ENCODE results near the gene SEBOX. TPM values are rescaled to one million over a fixed set of nuclear protein-coding genes. Genes with fewer than 3 reads are reported as not detected.

The SEBOX gene
- total RNA-seq, 1 donor from 2014 or later = not detected

GRCh38 chr17:28399808-28400207 is 34.8 kb upstream of the SEBOX start:
- intact Hi-C loops (cut with micrococcal nuclease) = no loop called here
- H3K36me3 Mint-ChIP-seq (ENCODE audit: low read depth) = peaks cover 12% of the 10 kb centered on the region
- H3K4me3 Mint-ChIP-seq (ENCODE audit: low read depth) = no peak overlapping the region
- no peak for DNase-seq (ENCODE audit: low spot score)
- no peaks in the 10 kb centered on the region for H3K27me3 Mint-ChIP-seq (ENCODE audit: low read depth)
- no peaks in the 10 kb centered on the region for H3K9me3 Mint-ChIP-seq
- H3K4me1 Mint-ChIP-seq (ENCODE audit: low read depth) = peaks cover 1% of the 10 kb centered on the region
- no peak overlapping the region for H3K27ac Mint-ChIP-seq

- intact Hi-C loops (cut with micrococcal nuclease) = no loop called here
- Mint-ChIP-seq H3K27ac (no peak overlapping the region), H3K36me3 (ENCODE audit: low read depth) (peaks cover 19% of the 10 kb centered on the region), H3K4me1 (ENCODE audit: low read depth) (no peaks in the 10 kb centered on the region), H3K27me3 (ENCODE audit: low read depth) (no peaks in the 10 kb centered on the region), H3K4me3 (ENCODE audit: low read depth) (no peak overlapping the region), H3K9me3 (no peaks in the 10 kb centered on the region)
- no peak for DNase-seq (ENCODE audit: low spot score)
These were observed 33.4 kb upstream of the SEBOX start for GRCh38 chr17:28398280-28398981.

GRCh38 chr17:28397687-28398279 is 32.8 kb upstream of the SEBOX start:
- intact Hi-C loops (cut with micrococcal nuclease) = no loop called here
- Mint-ChIP-seq H3K9me3 (no peaks in the 10 kb centered on the region), H3K36me3 (ENCODE audit: low read depth) (peaks cover 19% of the 10 kb centered on the region), H3K4me1 (ENCODE audit: low read depth) (no peaks in the 10 kb centered on the region), H3K27ac (no peak overlapping the region), H3K4me3 (ENCODE audit: low read depth) (no peak overlapping the region), H3K27me3 (ENCODE audit: low read depth) (no peaks in the 10 kb centered on the region)
- no peak for DNase-seq (ENCODE audit: low spot score)

- H3K4me1 Mint-ChIP-seq (ENCODE audit: low read depth) = no peaks in the 10 kb centered on the region
- intact Hi-C loops (cut with micrococcal nuclease) = no loop called here
- no peaks in the 10 kb centered on the region for H3K9me3 Mint-ChIP-seq
- H3K27ac Mint-ChIP-seq = no peak overlapping the region
- H3K4me3 Mint-ChIP-seq (ENCODE audit: low read depth) = no peak overlapping the region
- no peaks in the 10 kb centered on the region for H3K27me3 Mint-ChIP-seq (ENCODE audit: low read depth)
- H3K36me3 Mint-ChIP-seq (ENCODE audit: low read depth) = peaks cover 22% of the 10 kb centered on the region
- no peak for DNase-seq (ENCODE audit: low spot score)
These were observed 32.3 kb upstream of the SEBOX start for GRCh38 chr17:28397275-28397674.

DNA sequence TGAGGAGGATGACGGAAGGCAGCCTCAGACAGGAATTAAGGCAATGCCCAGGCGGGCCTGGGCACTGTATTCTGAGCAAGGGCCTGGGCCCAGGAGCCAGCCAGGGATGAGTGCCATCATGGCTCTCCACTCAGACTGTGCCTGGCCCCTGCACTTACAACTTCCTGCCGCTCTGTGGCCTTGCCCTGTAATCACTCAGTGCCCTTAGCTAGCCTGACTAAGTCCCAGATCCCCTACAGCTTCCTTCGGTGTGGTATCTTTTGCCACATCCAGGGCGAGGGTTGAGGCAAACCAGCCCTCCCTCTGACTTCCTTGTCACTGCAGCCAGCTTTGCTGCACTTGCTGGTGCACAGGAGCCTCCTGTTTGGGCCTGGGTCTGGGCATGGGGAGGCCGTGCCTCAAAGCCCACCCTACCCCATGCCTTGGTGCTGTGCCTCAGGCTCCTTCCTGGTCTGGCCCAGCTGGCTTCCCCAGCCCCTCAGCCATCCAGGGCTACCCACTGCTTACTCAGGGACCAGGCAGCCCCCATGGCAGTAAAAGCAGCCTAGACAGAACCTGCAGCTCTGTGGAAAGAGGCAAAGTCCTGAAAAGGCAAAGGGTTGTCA is 31.7 kb upstream of the SEBOX start:
- intact Hi-C loops (cut with micrococcal nuclease) = no loop called here
- Mint-ChIP-seq H3K4me1 (ENCODE audit: low read depth) (no peaks in the 10 kb centered on the region), H3K27ac (no peak overlapping the region), H3K36me3 (ENCODE audit: low read depth) (peaks cover 23% of the 10 kb centered on the region), H3K27me3 (ENCODE audit: low read depth) (no peaks in the 10 kb centered on the region), H3K4me3 (ENCODE audit: low read depth) (no peak overlapping the region), H3K9me3 (no peaks in the 10 kb centered on the region)
- no peak for DNase-seq (ENCODE audit: low spot score)

DNA sequence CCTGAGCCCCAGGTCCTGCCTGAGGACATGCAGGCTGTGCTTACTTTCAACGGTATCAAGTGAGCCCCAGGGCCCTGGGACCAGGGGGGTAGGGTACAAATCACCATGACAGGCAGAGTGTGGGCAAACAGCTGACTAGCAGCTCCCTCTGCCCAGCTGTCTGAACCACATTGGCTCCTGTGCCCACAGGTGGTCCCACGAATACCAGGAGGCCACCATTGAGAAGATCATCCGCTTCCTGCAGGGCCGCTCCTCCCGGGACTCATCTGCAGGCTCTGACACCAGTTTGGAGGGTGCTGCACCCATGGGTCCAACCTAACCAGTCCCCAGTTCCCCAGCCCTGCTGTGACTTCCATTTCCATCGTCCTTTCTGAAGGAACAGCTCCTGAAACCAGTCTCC is 31.0 kb upstream of the SEBOX start:
- H3K4me3 Mint-ChIP-seq (ENCODE audit: low read depth) = no peak overlapping the region
- H3K27ac Mint-ChIP-seq = no peak overlapping the region
- no peaks in the 10 kb centered on the region for H3K27me3 Mint-ChIP-seq (ENCODE audit: low read depth)
- no peaks in the 10 kb centered on the region for H3K9me3 Mint-ChIP-seq
- H3K4me1 Mint-ChIP-seq (ENCODE audit: low read depth) = no peaks in the 10 kb centered on the region
- intact Hi-C loops (cut with micrococcal nuclease) = no loop called here
- DNase-seq (ENCODE audit: low spot score) = no peak
- H3K36me3 Mint-ChIP-seq (ENCODE audit: low read depth) = peaks cover 29% of the 10 kb centered on the region

DNA sequence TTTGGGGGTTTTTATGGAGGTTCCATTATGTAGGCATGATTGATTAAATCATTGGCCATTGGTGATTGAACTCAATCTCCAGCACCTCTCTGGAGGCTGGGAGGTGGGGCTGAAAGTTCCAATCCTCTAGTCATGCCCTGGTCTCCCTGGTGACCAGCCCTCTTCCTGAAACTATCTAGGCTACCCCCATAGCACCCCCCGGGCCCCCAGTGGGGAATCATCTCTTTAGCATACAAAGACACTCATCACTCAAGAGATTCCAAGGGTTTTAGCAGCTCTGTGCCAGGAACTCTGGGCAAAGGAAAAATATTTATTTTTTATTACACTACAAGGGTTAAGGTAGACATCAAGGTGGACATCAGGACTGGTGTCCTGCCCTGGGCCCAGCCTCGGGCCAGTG is 30.4 kb upstream of the SEBOX start:
- intact Hi-C loops (cut with micrococcal nuclease) = no loop called here
- peaks cover 35% of the 10 kb centered on the region for H3K36me3 Mint-ChIP-seq (ENCODE audit: low read depth)
- H3K4me1 Mint-ChIP-seq (ENCODE audit: low read depth) = no peaks in the 10 kb centered on the region
- H3K9me3 Mint-ChIP-seq = no peaks in the 10 kb centered on the region
- H3K4me3 Mint-ChIP-seq (ENCODE audit: low read depth) = no peak overlapping the region
- no peaks in the 10 kb centered on the region for H3K27me3 Mint-ChIP-seq (ENCODE audit: low read depth)
- no peak for DNase-seq (ENCODE audit: low spot score)
- H3K27ac Mint-ChIP-seq = no peak overlapping the region

DNA sequence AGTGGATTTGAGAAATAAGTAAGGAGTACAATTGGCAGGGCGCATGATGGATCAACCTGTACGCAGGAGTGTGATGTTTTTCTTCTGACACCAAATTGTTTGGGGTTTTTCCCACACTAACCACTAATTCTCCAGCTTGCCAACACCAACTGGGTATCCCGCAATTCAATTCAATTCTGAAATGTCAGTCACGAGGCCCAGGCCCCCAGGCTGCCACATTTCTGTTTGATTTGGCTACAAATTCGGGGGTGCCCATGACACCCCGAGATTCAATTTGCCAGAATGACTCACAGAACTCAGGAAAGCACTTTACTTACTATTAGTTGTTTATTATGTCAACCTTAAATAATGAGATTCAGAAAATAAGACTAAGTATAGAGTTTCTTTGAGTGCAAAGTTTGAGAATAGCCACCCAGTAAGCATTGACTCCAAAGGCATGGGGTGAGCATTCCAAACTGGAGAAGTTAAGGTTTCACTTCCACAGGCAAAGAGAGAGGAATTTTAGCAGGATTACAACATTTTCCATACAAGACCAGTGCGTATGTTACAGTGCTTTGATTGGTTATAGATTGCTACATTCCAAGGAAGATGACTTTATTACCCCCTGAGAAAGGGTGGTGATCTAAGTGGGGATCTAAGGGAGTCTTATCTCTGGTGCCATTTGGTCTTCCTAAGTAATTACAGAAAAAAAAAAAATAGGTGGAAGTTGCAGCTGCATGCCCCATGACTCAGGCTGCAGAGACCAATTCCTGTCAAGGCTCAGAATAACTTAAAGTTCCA is 29.5 kb upstream of the SEBOX start:
- H3K36me3 Mint-ChIP-seq (ENCODE audit: low read depth) = peaks cover 44% of the 10 kb centered on the region
- no peak overlapping the region for H3K27ac Mint-ChIP-seq
- no peaks in the 10 kb centered on the region for H3K9me3 Mint-ChIP-seq

GRCh38 chr17:28392491-28392890 is 27.5 kb upstream of the SEBOX start:
- no peak for DNase-seq (ENCODE audit: low spot score)

More for the DNA sequence above, 29.5 kb upstream of the SEBOX start:
- Mint-ChIP-seq H3K4me1 (ENCODE audit: low read depth) (no peaks in the 10 kb centered on the region), H3K4me3 (ENCODE audit: low read depth) (no peak overlapping the region), H3K27me3 (ENCODE audit: low read depth) (no peaks in the 10 kb centered on the region)
- no peak for DNase-seq (ENCODE audit: low spot score)
- intact Hi-C loops (cut with micrococcal nuclease) = no loop called here

DNA sequence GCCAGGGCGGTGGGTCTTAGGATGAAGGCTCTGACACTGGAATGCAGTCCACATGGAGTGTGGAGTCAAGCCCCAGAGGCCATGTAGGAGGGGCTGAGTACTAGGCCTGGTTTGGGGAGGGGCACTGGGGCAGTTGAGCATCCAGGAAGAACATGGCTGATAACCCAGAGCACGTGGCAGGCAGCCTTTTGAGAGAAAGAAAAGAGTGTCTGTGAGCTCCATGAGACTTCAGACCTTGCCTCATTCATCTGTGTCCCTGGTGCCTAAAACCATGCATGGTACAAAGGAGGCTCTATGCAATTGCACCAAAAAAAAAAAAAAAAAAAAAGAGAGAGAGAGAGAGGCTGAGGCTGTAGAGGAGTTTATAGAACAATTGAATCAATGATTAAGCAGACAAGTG is 26.4 kb upstream of the SEBOX start:
- H3K36me3 Mint-ChIP-seq (ENCODE audit: low read depth) = peaks cover 51% of the 10 kb centered on the region
- intact Hi-C loops (cut with micrococcal nuclease) = no loop called here
- H3K4me1 Mint-ChIP-seq (ENCODE audit: low read depth) = no peaks in the 10 kb centered on the region
- no peak overlapping the region for H3K4me3 Mint-ChIP-seq (ENCODE audit: low read depth)
- no peaks in the 10 kb centered on the region for H3K9me3 Mint-ChIP-seq
- no peak for DNase-seq (ENCODE audit: low spot score)
- H3K27ac Mint-ChIP-seq = no peak overlapping the region
- no peaks in the 10 kb centered on the region for H3K27me3 Mint-ChIP-seq (ENCODE audit: low read depth)

More at GRCh38 chr17:28392491-28392890, 27.5 kb upstream of the SEBOX start:
- no peaks in the 10 kb centered on the region for H3K27me3 Mint-ChIP-seq (ENCODE audit: low read depth)
- no peaks in the 10 kb centered on the region for H3K4me1 Mint-ChIP-seq (ENCODE audit: low read depth)
- H3K36me3 Mint-ChIP-seq (ENCODE audit: low read depth) = peaks cover 55% of the 10 kb centered on the region
- no peaks in the 10 kb centered on the region for H3K9me3 Mint-ChIP-seq
- H3K4me3 Mint-ChIP-seq (ENCODE audit: low read depth) = no peak overlapping the region
- intact Hi-C loops (cut with micrococcal nuclease) = no loop called here
- H3K27ac Mint-ChIP-seq = no peak overlapping the region

DNA sequence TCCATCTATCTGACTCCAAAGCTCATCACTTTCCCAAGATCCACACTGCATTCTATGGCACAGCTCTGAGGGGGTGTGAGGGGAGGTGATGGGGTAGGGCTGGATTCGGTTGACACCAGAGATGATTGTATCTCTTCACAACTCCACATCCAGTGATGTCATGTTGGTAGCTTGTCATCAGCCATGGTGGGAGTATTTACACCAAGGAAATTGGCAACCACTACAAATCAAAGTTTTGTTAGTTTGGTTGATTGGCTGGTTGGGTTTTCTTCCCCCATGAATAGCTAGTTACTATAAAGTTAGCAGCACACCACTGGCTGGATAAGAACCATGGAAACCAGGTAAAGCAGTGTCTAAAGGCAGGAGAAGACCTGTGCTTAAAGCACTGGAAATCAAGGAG is 26.0 kb upstream of the SEBOX start:
- H3K27me3 Mint-ChIP-seq (ENCODE audit: low read depth) = no peaks in the 10 kb centered on the region
- no peak overlapping the region for H3K27ac Mint-ChIP-seq
- peaks cover 51% of the 10 kb centered on the region for H3K36me3 Mint-ChIP-seq (ENCODE audit: low read depth)
- no peaks in the 10 kb centered on the region for H3K4me1 Mint-ChIP-seq (ENCODE audit: low read depth)
- intact Hi-C loops (cut with micrococcal nuclease) = no loop called here
- no peak for DNase-seq (ENCODE audit: low spot score)
- no peaks in the 10 kb centered on the region for H3K9me3 Mint-ChIP-seq
- H3K4me3 Mint-ChIP-seq (ENCODE audit: low read depth) = no peak overlapping the region

DNA sequence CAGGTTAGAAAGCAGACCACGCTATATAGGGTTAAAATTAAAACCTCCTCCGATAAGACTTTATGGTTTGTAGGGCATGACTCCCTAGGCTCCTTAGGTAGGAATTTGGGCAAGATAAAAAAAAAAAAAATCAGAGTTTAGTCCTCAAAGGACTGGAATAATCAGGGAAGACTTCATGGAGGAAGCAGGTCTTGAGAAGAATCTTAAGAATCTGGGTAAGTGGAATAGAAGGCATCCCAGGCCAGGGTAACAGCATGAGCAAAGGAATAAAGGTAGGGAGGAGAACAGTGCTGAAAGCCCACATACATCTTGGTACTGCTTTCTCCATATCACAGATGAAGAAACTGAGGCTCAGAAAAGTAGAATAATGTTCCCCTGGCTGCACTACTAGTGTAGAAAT is 25.6 kb upstream of the SEBOX start:
- Mint-ChIP-seq H3K36me3 (ENCODE audit: low read depth) (peaks cover 47% of the 10 kb centered on the region), H3K27ac (no peak overlapping the region)

GRCh38 chr17:28390141-28390540 is 25.1 kb upstream of the SEBOX start:
- peaks cover 3% of the 10 kb centered on the region for H3K4me1 Mint-ChIP-seq (ENCODE audit: low read depth)
- no peak overlapping the region for H3K4me3 Mint-ChIP-seq (ENCODE audit: low read depth)
- DNase-seq (ENCODE audit: low spot score) = no peak
- H3K36me3 Mint-ChIP-seq (ENCODE audit: low read depth) = peaks cover 46% of the 10 kb centered on the region
- no peaks in the 10 kb centered on the region for H3K27me3 Mint-ChIP-seq (ENCODE audit: low read depth)
- H3K27ac Mint-ChIP-seq = no peak overlapping the region
- H3K9me3 Mint-ChIP-seq = no peaks in the 10 kb centered on the region
- intact Hi-C loops (cut with micrococcal nuclease) = no loop called here

More for the DNA sequence above, 25.6 kb upstream of the SEBOX start:
- H3K27me3 Mint-ChIP-seq (ENCODE audit: low read depth) = no peaks in the 10 kb centered on the region
- H3K4me1 Mint-ChIP-seq (ENCODE audit: low read depth) = no peaks in the 10 kb centered on the region
- no peak overlapping the region for H3K4me3 Mint-ChIP-seq (ENCODE audit: low read depth)
- no peaks in the 10 kb centered on the region for H3K9me3 Mint-ChIP-seq
- intact Hi-C loops (cut with micrococcal nuclease) = no loop called here
- DNase-seq (ENCODE audit: low spot score) = no peak
